Body of pancreas (tissue), 4 donors: ENCODE measurements around the gene ARID1A.

Source experiments
- POLR2A ChIP-seq, 3 donors: fragments of 450-650 bp; IDR thresholded peaks; one replicate each; pipeline ENCODE4 v1.6.1; 2016; ENCODE audit warnings: antibody characterized with exemption in 3 of 3, mild to moderate bottlenecking in 2 of 3
- TF ChIP-seq, protein P1 (sequence below), 7 experiments: fragments of 450-650 bp in 4 of 7; fragments of 200-600 bp in 3 of 7; sonication (generic) in 3 of 7; IDR thresholded peaks; one replicate each; pipeline ENCODE4 v1.5.1; 2016 to 2019; ENCODE audit warnings: antibody characterized with exemption in 7 of 7

DNA sequence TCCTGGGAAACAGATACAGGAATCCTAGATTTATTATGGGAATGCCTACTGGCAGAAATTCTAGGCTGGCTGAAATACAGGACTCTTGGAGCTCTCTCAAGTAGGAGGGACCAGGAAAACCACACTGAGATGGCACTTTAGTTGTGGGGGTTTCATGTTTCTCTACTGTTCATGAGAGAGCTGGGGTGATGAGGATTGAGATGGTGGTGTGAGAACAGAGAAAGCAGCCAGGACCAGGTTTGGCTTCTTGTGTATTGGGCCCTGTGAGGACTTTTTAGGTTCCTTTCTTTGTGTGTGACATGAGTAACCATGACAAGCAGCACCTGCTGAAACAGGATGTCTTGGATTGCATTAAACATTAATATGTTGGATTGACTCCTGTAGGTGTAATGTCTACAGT, 4.9 kb downstream of the ARID1A start:
- TF ChIP-seq, protein P1, sequence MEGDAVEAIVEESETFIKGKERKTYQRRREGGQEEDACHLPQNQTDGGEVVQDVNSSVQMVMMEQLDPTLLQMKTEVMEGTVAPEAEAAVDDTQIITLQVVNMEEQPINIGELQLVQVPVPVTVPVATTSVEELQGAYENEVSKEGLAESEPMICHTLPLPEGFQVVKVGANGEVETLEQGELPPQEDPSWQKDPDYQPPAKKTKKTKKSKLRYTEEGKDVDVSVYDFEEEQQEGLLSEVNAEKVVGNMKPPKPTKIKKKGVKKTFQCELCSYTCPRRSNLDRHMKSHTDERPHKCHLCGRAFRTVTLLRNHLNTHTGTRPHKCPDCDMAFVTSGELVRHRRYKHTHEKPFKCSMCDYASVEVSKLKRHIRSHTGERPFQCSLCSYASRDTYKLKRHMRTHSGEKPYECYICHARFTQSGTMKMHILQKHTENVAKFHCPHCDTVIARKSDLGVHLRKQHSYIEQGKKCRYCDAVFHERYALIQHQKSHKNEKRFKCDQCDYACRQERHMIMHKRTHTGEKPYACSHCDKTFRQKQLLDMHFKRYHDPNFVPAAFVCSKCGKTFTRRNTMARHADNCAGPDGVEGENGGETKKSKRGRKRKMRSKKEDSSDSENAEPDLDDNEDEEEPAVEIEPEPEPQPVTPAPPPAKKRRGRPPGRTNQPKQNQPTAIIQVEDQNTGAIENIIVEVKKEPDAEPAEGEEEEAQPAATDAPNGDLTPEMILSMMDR (IDR thresholded peaks at IDR 0.05) = no peak
- no peak for TF ChIP-seq POLR2A (IDR thresholded peaks at IDR 0.05)
